GM10266 (cell line): Measurements from ENCODE around the gene FPR1.

Experiments used
- DNase-seq: peaks from one replicate; pipeline ENCODE4 v3.0.0; 2012; ENCODE audit errors: extremely low spot score
- CTCF ChIP-seq: IDR thresholded peaks from 2 replicates; pipeline ENCODE4 v1.5.1; 2012; ENCODE audit warnings: mild to moderate bottlenecking, low read depth; ENCODE audit not compliant: control insufficient read depth, insufficient read depth; ENCODE audit errors: missing control alignments

The FPR1 gene

GRCh38 chr19:51751655-51752054, at the start of gene FPR1:
Gene FPR1 (minus strand): TSS chr19:51751878. CDS start chr19:51746994, 4,884 bp downstream.
- no peak for DNase-seq
- no peak for TF ChIP-seq CTCF

GRCh38 chr19:51800473-51801244, 49.0 kb upstream of the FPR1 start:
- DNase-seq: no peak
- no peak for TF ChIP-seq CTCF

GRCh38 chr19:51799774-51800472, 48.2 kb upstream of the FPR1 start:
- no peak for DNase-seq
- no peak for TF ChIP-seq CTCF

GRCh38 chr19:51799034-51799773, 47.5 kb upstream of the FPR1 start:
- no peak for DNase-seq

GRCh38 chr19:51798062-51798461, 46.4 kb upstream of the FPR1 start:
- no peak for DNase-seq
- TF ChIP-seq CTCF: no peak

More at GRCh38 chr19:51799034-51799773, 47.5 kb upstream of the FPR1 start:
- no peak for TF ChIP-seq CTCF

- TF ChIP-seq CTCF: no peak
- DNase-seq: no peak
Measured at GRCh38 chr19:51797480-51797879, 45.8 kb upstream of the FPR1 start.
